Measurements from ENCODE around the gene CAND1. TPM values are rescaled to one million over a fixed set of nuclear protein-coding genes. Genes with fewer than 3 reads are reported as not detected.

CAND1 gene
- 39.5 and 47.8 TPM in 2 replicates for total RNA-seq

DNA sequence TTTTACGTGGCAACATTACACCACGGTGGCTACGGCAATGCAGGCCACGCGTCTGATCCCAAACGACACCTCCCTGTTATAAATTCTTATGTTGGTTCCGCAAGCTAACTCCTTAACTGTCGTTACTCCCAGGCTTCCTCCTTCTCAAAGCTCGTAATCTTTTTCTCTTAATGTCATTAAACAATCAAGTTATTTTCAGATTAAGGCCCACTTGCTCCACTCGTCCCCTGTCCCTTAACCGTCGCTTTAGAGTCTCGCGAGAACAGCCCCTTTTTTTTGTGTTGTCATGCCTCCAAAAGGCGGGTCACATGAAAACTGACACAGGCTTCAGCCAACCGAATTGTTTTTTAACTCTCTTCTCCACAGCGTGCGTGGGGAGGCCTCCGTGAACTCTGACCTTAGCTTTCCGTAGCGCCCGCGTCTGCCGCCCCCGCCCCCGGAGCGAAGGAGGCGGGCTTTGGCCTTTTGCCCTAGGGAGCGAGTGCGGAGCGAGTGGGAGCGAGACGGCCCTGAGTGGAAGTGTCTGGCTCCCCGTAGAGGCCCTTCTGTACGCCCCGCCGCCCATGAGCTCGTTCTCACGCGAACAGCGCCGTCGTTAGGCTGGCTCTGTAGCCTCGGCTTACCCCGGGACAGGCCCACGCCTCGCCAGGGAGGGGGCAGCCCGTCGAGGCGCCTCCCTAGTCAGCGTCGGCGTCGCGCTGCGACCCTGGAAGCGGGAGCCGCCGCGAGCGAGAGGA lies at the start of gene CAND1:
Gene CAND1, plus strand, starts transcription at position 463 of the 737 bp plus-strand sequence. CDS start 360 bp downstream, outside the sequence.

All from pericardium fibroblast (primary cell).